HEK293 (cell line): ENCODE measurements around the gene NEK6.

Source experiments
- CTCF ChIA-PET: fragments of 350-600 bp; formaldehyde crosslinking; extraction: SDS; loops from one replicate; lab custom pipeline; 2021; ENCODE audit warnings: antibody characterized with exemption; lab: Yijun Ruan, JAX
- POLR2A ChIA-PET: fragments of 300-600 bp; formaldehyde crosslinking; extraction: SDS; loops from one replicate; lab custom pipeline; 2020; ENCODE audit warnings: antibody characterized with exemption, inconsistent platforms; lab: Yijun Ruan, JAX
- H3K27ac ChIP-seq: fragments of 200-500 bp; sonication (Bioruptor generic); 2 replicates; pipeline ENCODE4 v1.5.1; 2014; ENCODE audit warnings: low read depth, low read length, control low read depth, inconsistent platforms; ENCODE audit errors: extremely low read depth
- H3K36me3 ChIP-seq, 2 experiments: fragments of 200-500 bp in 1 of 2; sonication (Bioruptor generic) in 1 of 2; 1 replicate in 1 of 2; 2 replicates in 1 of 2; pipeline ENCODE4 v1.5.1; 2014 to 2017; ENCODE audit warnings: inconsistent platforms in 2 of 2, low read length in 2 of 2; ENCODE audit not compliant: control insufficient read depth in 2 of 2, insufficient read depth in 1 of 2
- H3K4me1 ChIP-seq: fragments of 200-500 bp; sonication (Bioruptor generic); 2 replicates; pipeline ENCODE4 v1.5.1; 2014; ENCODE audit warnings: mild to moderate bottlenecking, low read length, inconsistent platforms; ENCODE audit not compliant: control insufficient read depth, insufficient read depth
- H3K4me3 ChIP-seq: 2 replicates; pipeline ENCODE4 v1.5.1; 2011; ENCODE audit warnings: low read depth, mild to moderate bottlenecking, control low read depth, low read length, moderate library complexity
- H3K9me3 ChIP-seq: fragments of 200-500 bp; sonication (Bioruptor generic); 2 replicates; pipeline ENCODE4 v1.5.1; 2014; ENCODE audit warnings: low read depth, low read length, inconsistent platforms; ENCODE audit not compliant: control insufficient read depth, insufficient read depth
- GLI2 ChIP-seq: fragments of 450-650 bp; formaldehyde crosslinking; IDR thresholded peaks from 2 replicates; pipeline ENCODE4; 2017; ENCODE audit warnings: missing biosample characterization, missing genetic modification characterization, low read depth, borderline replicate concordance
- GLI4 ChIP-seq: fragments of 450-650 bp; formaldehyde crosslinking; IDR thresholded peaks from 2 replicates; pipeline ENCODE4 v1.5.1; 2016; ENCODE audit warnings: missing biosample characterization, missing genetic modification characterization
- GLIS1 ChIP-seq: fragments of 450-650 bp; formaldehyde crosslinking; IDR thresholded peaks from 2 replicates; pipeline ENCODE4 v1.5.1; 2016; ENCODE audit warnings: missing biosample characterization, missing genetic modification characterization
- INSM2 ChIP-seq: fragments of 450-650 bp; formaldehyde crosslinking; IDR thresholded peaks from 2 replicates; pipeline ENCODE4 v1.5.1; 2016; ENCODE audit warnings: missing biosample characterization, missing genetic modification characterization
- KLF1 ChIP-seq: fragments of 450-650 bp; formaldehyde crosslinking; IDR thresholded peaks from 2 replicates; pipeline ENCODE4 v1.5.1; 2016; ENCODE audit warnings: missing biosample characterization, missing genetic modification characterization
- OVOL3 ChIP-seq: fragments of 450-650 bp; formaldehyde crosslinking; IDR thresholded peaks from 2 replicates; pipeline ENCODE4 v1.5.1; 2016; ENCODE audit warnings: missing biosample characterization, missing genetic modification characterization
- PRDM1 ChIP-seq: fragments of 450-650 bp; formaldehyde crosslinking; IDR thresholded peaks from 2 replicates; pipeline ENCODE4; 2016; ENCODE audit warnings: missing biosample characterization, missing genetic modification characterization
- SCRT1 ChIP-seq: fragments of 450-650 bp; formaldehyde crosslinking; IDR thresholded peaks from 2 replicates; pipeline ENCODE4 v1.5.1; 2016; ENCODE audit warnings: missing biosample characterization, missing genetic modification characterization, borderline replicate concordance
- SCRT2 ChIP-seq: fragments of 450-650 bp; formaldehyde crosslinking; IDR thresholded peaks from 2 replicates; pipeline ENCODE4 v1.5.1; 2016; ENCODE audit warnings: missing biosample characterization, missing genetic modification characterization
- ZFHX2 ChIP-seq: fragments of 450-650 bp; formaldehyde crosslinking; conservative IDR thresholded peaks from 2 replicates; pipeline ENCODE4 v1.5.1; 2016; ENCODE audit warnings: missing biosample characterization, missing genetic modification characterization
- ZFP3 ChIP-seq: fragments of 450-650 bp; formaldehyde crosslinking; IDR thresholded peaks from 2 replicates; pipeline ENCODE4 v1.5.1; 2016; ENCODE audit warnings: low read depth, missing biosample characterization, missing genetic modification characterization
- ZNF121 ChIP-seq: fragments of 450-650 bp; formaldehyde crosslinking; IDR thresholded peaks from 2 replicates; pipeline ENCODE4 v1.5.1; 2016; ENCODE audit warnings: missing biosample characterization, missing genetic modification characterization
- ZNF146 ChIP-seq: fragments of 450-650 bp; formaldehyde crosslinking; IDR thresholded peaks from 2 replicates; pipeline ENCODE4 v1.5.1; 2016; ENCODE audit warnings: missing biosample characterization, missing genetic modification characterization
- ZNF18 ChIP-seq: fragments of 450-650 bp; formaldehyde crosslinking; IDR thresholded peaks from 2 replicates; pipeline ENCODE4 v1.5.1; 2016; ENCODE audit warnings: missing biosample characterization, missing genetic modification characterization
- ZNF274 ChIP-seq, 2 experiments: fragments of 200-500 bp in 1 of 2; fragments of 450-650 bp in 1 of 2; sonication (Bioruptor generic) in 1 of 2; formaldehyde crosslinking in 1 of 2; IDR thresholded peaks; 2 replicates each; pipeline versions ENCODE4 v1.5.1 to v1.6.1; 2014 to 2016; ENCODE audit warnings: borderline replicate concordance in 1 of 2, inconsistent platforms in 1 of 2, low read length in 1 of 2, missing biosample characterization in 1 of 2, missing genetic modification characterization in 1 of 2
- ZNF311 ChIP-seq: fragments of 450-650 bp; formaldehyde crosslinking; IDR thresholded peaks from 2 replicates; pipeline ENCODE4 v1.5.1; 2017; ENCODE audit warnings: missing biosample characterization, missing genetic modification characterization, borderline replicate concordance
- ZNF341 ChIP-seq: fragments of 450-650 bp; formaldehyde crosslinking; IDR thresholded peaks from 2 replicates; pipeline ENCODE4; 2016; ENCODE audit warnings: low read depth, missing biosample characterization, missing genetic modification characterization
- ZNF366 ChIP-seq: fragments of 450-650 bp; formaldehyde crosslinking; conservative IDR thresholded peaks from 2 replicates; pipeline ENCODE4 v1.5.1; 2016; ENCODE audit warnings: missing biosample characterization, missing genetic modification characterization
- ZNF514 ChIP-seq: fragments of 450-650 bp; formaldehyde crosslinking; IDR thresholded peaks from 2 replicates; pipeline ENCODE4 v1.5.1; 2016; ENCODE audit warnings: missing biosample characterization, missing genetic modification characterization
- ZNF529 ChIP-seq: fragments of 450-650 bp; formaldehyde crosslinking; IDR thresholded peaks from 2 replicates; pipeline ENCODE4 v1.5.1; 2017; ENCODE audit warnings: missing genetic modification characterization, missing biosample characterization; ENCODE audit not compliant: insufficient replicate concordance
- ZNF560 ChIP-seq: fragments of 450-650 bp; formaldehyde crosslinking; IDR thresholded peaks from 2 replicates; pipeline ENCODE4 v1.5.1; 2017; ENCODE audit warnings: missing biosample characterization, missing genetic modification characterization, borderline replicate concordance
- TF ChIP-seq, protein P1 (sequence below): fragments of 450-650 bp; formaldehyde crosslinking; IDR thresholded peaks from 2 replicates; pipeline ENCODE4; 2016; ENCODE audit warnings: missing biosample characterization, missing genetic modification characterization
- TF ChIP-seq, protein P2 (sequence below): fragments of 450-650 bp; formaldehyde crosslinking; IDR thresholded peaks from 2 replicates; pipeline ENCODE4 v1.5.1; 2016; ENCODE audit warnings: missing biosample characterization, missing genetic modification characterization
- TF ChIP-seq, protein P3 (sequence below): fragments of 450-650 bp; formaldehyde crosslinking; IDR thresholded peaks from 2 replicates; pipeline ENCODE4 v1.5.1; 2016; ENCODE audit warnings: missing biosample characterization, missing genetic modification characterization, low read depth

The NEK6 gene

DNA sequence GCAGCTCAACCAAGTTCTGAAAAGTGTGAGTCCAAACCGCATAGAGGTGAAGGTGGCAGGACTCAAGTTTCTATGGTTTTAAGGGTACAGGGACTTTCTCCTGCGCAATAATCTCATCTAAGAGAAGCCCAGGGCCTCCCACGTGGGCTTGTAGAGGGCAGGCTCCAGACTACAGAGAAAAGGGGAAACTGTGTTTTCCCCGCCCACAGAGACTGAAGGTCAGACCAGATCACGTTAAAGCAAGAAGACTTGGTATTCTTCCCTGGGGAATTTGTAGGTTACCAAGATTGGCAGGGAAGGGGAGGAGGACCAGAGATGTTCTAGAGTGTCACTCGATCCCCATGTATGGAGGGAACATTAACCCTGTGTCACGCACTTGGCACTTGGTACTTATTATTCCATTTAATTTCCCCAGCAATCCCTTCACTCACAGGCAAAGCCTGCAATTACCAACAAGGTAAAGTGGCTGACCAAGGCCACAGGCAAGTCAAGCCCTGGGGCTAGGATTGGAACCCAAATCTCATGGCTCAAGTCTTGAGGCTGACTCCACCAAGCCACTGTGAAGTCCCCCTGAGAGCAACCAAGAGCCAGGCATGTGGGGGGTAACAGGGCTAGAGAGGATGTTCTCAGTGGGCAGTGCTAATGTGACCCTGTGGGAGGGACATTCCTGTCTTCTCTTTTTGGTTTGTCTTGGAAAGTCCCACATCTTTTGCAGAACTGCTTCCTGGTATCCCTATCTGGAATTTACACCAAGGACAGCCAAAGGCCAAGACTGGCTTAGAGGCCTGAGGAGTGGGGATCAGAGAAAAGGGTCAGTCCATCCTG, 18.3 kb upstream of the NEK6 start:
- Histone ChIP-seq H3K4me3 (no peak overlapping the region), H3K9me3 (no peaks in the 10 kb centered on the region), H3K36me3 (no peaks in the 10 kb centered on the region), H3K4me1 (no peaks in the 10 kb centered on the region), H3K27ac (no peak overlapping the region)
- CTCF ChIA-PET = interaction anchor here (0.6 kb wide), 1 partner anchor 147 kb away, joined by 4 read pairs; no protein-coding TSS in a partner anchor
- TF ChIP-seq SCRT2 (tag by site-specific recombination) = no peak
- TF ChIP-seq ZNF274 (IDR thresholded peaks at IDR 0.05; ENCODE audit: low read length) = no peak
- no peak for TF ChIP-seq ZNF274 (tag by site-specific recombination; IDR thresholded peaks at IDR 0.05; ENCODE audit: borderline replicate concordance)
- no peak for TF ChIP-seq ZNF514 (tag by site-specific recombination)
- TF ChIP-seq OVOL3 = no peak
- TF ChIP-seq, protein P1, sequence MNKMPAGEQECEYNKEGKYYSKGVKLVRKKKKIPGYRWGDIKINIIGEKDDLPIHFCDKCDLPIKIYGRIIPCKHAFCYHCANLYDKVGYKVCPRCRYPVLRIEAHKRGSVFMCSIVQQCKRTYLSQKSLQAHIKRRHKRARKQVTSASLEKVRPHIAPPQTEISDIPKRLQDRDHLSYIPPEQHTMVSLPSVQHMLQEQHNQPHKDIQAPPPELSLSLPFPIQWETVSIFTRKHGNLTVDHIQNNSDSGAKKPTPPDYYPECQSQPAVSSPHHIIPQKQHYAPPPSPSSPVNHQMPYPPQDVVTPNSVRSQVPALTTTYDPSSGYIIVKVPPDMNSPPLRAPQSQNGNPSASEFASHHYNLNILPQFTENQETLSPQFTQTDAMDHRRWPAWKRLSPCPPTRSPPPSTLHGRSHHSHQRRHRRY = no peak
- no peak for TF ChIP-seq ZNF121 (tag by site-specific recombination)
- no peak for TF ChIP-seq ZFP3 (tag by site-specific recombination)
- TF ChIP-seq GLIS1 (tag by site-specific recombination) = no peak
- no peak for TF ChIP-seq INSM2
- no peak for TF ChIP-seq PRDM1 (tag by site-specific recombination)
- TF ChIP-seq, protein P2, sequence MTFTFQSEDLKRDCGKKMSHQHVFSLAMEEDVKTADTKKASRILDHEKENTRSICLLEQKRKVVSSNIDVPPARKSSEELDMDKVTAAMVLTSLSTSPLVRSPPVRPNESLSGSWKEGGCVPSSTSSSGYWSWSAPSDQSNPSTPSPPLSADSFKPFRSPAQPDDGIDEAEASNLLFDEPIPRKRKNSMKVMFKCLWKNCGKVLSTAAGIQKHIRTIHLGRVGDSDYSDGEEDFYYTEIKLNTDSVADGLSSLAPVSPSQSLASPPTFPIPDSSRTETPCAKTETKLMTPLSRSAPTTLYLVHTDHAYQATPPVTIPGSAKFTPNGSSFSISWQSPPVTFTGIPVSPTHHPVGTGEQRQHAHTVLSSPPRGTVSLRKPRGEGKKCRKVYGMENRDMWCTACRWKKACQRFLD (tag by site-specific recombination) = no peak
- no peak for TF ChIP-seq SCRT1 (tag by site-specific recombination)
- no peak for TF ChIP-seq GLI2 (tag by site-specific recombination)
- TF ChIP-seq ZNF311 (tag by site-specific recombination) = no peak
- TF ChIP-seq ZNF560 (tag by site-specific recombination) = no peak
- TF ChIP-seq ZNF18 (tag by site-specific recombination) = no peak
- POLR2A ChIA-PET = no interaction called here

- Histone ChIP-seq H3K9me3 (no peaks in the 10 kb centered on the region), H3K36me3 (no peaks in the 10 kb centered on the region), H3K27ac (no peak overlapping the region), H3K4me3 (no peak overlapping the region), H3K4me1 (no peaks in the 10 kb centered on the region)
- ChIA-PET POLR2A (no interaction called here), CTCF (interaction anchor here (0.6 kb wide), 1 partner anchor 531 kb away, joined by 3 read pairs; no protein-coding TSS in a partner anchor)
- TF ChIP-seq, protein P3, sequence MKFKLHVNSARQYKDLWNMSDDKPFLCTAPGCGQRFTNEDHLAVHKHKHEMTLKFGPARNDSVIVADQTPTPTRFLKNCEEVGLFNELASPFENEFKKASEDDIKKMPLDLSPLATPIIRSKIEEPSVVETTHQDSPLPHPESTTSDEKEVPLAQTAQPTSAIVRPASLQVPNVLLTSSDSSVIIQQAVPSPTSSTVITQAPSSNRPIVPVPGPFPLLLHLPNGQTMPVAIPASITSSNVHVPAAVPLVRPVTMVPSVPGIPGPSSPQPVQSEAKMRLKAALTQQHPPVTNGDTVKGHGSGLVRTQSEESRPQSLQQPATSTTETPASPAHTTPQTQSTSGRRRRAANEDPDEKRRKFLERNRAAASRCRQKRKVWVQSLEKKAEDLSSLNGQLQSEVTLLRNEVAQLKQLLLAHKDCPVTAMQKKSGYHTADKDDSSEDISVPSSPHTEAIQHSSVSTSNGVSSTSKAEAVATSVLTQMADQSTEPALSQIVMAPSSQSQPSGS = no peak
- TF ChIP-seq GLI4 = no peak
- TF ChIP-seq ZFHX2 (tag by site-specific recombination) = peak; percentile 71
- TF ChIP-seq ZNF560 (tag by site-specific recombination) = no peak
- no peak for TF ChIP-seq KLF1 (tag by site-specific recombination)
- 0 out of 2 replicates have a peak, but pooled peaks have one; percentile 24 for TF ChIP-seq ZNF341
- no peak for TF ChIP-seq ZNF529
- TF ChIP-seq ZNF366 (tag by site-specific recombination) = no peak
- TF ChIP-seq ZNF146 (tag by site-specific recombination) = no peak
Observed at GRCh38 chr9:124242331-124243194, 15.2 kb upstream of the NEK6 start.
